ENCODE measurements around the gene VEGFA. TPM values are rescaled to one million over a fixed set of nuclear protein-coding genes. Genes with fewer than 3 reads are reported as not detected.
"Not testable (repeated sequence)": the region's sequence is repeated elsewhere in the genome, so short reads cannot be mapped to it uniquely, and the experiment has no call there.

The VEGFA gene
- total and polyA plus RNA-seq, 2 experiments from 2014 or later: 199 to 626 TPM

- H3K9me3 ChIP-seq (ENCODE audit: low read depth): no peaks in the 10 kb centered on the region
- TF ChIP-seq CTCF (IDR thresholded peaks at IDR 0.05; ENCODE audit: low read depth, low read length): no peak
- DNase-seq (ENCODE audit: low read depth in 1 of 2, low spot score in 1 of 2): peak in 1 of 2 donors; percentile 20
- no peaks in the 10 kb centered on the region for H3K27me3 ChIP-seq
- H3K4me3 ChIP-seq: no peak overlapping the region
- no peaks in the 10 kb centered on the region for H3K36me3 ChIP-seq
- peak overlapping the region; percentile 39 for H3K27ac ChIP-seq
- H3K4me1 ChIP-seq (ENCODE audit: low read depth): peaks cover 26% of the 10 kb centered on the region
These were observed 43.0 kb downstream of the VEGFA start for GRCh38 chr6:43812850-43813578.

GRCh38 chr6:43814111-43814510, 44.1 kb downstream of the VEGFA start:
- Histone ChIP-seq H3K4me1 (ENCODE audit: low read depth) (peaks cover 24% of the 10 kb centered on the region), H3K9me3 (ENCODE audit: low read depth) (no peaks in the 10 kb centered on the region)
- TF ChIP-seq CTCF (IDR thresholded peaks at IDR 0.05; ENCODE audit: low read depth, low read length): no peak

DNA sequence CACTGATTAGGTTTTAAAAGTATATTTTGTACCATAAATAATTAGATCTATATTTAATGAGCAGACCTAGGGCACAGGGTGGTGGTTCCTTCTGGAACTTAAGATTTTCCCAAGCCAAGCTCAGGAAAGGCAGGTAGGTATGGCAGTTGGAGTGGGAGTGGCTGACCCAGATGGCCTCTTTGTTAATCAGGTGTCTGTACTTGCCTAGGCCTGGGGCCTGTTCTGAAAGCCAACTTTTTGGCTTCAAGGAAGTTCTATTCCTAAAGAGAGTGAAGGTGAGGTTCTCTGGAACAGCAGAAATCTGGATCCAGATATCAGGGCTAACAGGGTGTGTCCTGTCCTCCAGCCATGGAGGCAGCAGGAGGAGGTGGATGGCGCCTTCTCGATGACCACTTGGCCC, 44.9 kb downstream of the VEGFA start:
- H3K27me3 ChIP-seq: no peaks in the 10 kb centered on the region
- no peak for TF ChIP-seq CTCF (IDR thresholded peaks at IDR 0.05; ENCODE audit: low read depth, low read length)
- H3K4me3 ChIP-seq: no peak overlapping the region
- no peak for DNase-seq (ENCODE audit: low read depth in 1 of 2, low spot score in 1 of 2)
- peaks cover 31% of the 10 kb centered on the region for H3K4me1 ChIP-seq (ENCODE audit: low read depth)
- no peak overlapping the region for H3K27ac ChIP-seq
- H3K9me3 ChIP-seq (ENCODE audit: low read depth): no peaks in the 10 kb centered on the region
- H3K36me3 ChIP-seq: no peaks in the 10 kb centered on the region

More at GRCh38 chr6:43814111-43814510, 44.1 kb downstream of the VEGFA start:
- H3K27me3 ChIP-seq: no peaks in the 10 kb centered on the region
- no peak overlapping the region for H3K27ac ChIP-seq
- no peak overlapping the region for H3K4me3 ChIP-seq
- DNase-seq (ENCODE audit: low read depth in 1 of 2, low spot score in 1 of 2): no peak
- no peaks in the 10 kb centered on the region for H3K36me3 ChIP-seq

DNA sequence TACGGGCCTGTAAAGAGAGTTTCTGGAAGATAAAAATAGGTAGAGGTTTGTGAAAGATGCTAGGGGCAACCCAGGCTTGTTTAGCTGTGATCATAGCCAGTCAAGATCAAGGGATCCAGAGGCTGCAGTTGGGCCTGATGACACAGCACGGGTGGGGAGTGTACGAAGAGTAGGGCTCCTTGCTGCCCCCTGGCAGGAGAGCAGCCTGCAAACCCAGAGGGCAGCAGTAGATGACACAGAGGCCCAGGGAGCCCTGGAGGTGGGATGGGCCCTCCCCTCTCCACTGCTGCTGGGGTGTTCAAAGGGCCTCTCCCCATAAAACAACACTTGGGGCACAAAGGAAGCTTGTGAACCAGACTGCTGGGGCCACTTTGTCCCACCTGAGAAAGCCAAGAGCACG, 47.2 kb downstream of the VEGFA start:
- peak; percentile 41 to 62 for DNase-seq (ENCODE audit: low read depth in 1 of 2, low spot score in 1 of 2)
- no peak overlapping the region for H3K4me3 ChIP-seq
- H3K27me3 ChIP-seq: no peaks in the 10 kb centered on the region
- no peaks in the 10 kb centered on the region for H3K36me3 ChIP-seq
- peaks cover 28% of the 10 kb centered on the region for H3K4me1 ChIP-seq (ENCODE audit: low read depth)
- TF ChIP-seq CTCF (IDR thresholded peaks at IDR 0.05; ENCODE audit: low read depth, low read length): peak; percentile 38
- H3K27ac ChIP-seq: no peak overlapping the region
- H3K9me3 ChIP-seq (ENCODE audit: low read depth): no peaks in the 10 kb centered on the region

- H3K27me3 ChIP-seq; H3K27ac ChIP-seq; H3K36me3 ChIP-seq; DNase-seq (ENCODE audit: low read depth in 1 of 2, low spot score in 1 of 2); H3K4me3 ChIP-seq; H3K9me3 ChIP-seq (ENCODE audit: low read depth): not testable (repeated sequence)
- peaks cover 22% of the 10 kb centered on the region for H3K4me1 ChIP-seq (ENCODE audit: low read depth)
These were observed 49.0 kb downstream of the VEGFA start for GRCh38 chr6:43818973-43819372.

DNA sequence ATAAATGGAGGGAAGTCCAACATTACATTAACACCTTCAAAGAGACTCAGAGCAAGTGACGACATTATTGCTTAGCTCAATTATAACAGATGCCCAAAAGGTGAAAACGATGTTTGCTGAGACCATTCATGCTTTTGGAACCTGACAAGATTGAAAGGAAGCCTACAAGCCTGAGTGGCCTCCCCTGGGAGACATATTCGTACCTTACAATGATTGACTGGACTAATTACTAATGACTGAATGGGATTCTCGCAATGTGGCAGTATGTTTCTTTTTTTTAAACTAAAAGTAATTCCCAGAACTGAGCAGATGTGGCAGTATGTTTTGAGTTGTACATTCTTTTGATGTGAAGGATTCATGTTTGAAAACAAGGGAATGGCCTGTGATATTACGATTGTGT, 49.9 kb downstream of the VEGFA start:
- no peaks in the 10 kb centered on the region for H3K9me3 ChIP-seq (ENCODE audit: low read depth)
- no peak for TF ChIP-seq CTCF (IDR thresholded peaks at IDR 0.05; ENCODE audit: low read depth, low read length)
- H3K4me3 ChIP-seq: no peak overlapping the region
- peak overlapping the region; percentile 35 for H3K27ac ChIP-seq
- H3K4me1 ChIP-seq (ENCODE audit: low read depth): peaks cover 29% of the 10 kb centered on the region
- H3K36me3 ChIP-seq: no peaks in the 10 kb centered on the region
- no peak for DNase-seq (ENCODE audit: low read depth in 1 of 2, low spot score in 1 of 2)
- H3K27me3 ChIP-seq: no peaks in the 10 kb centered on the region
